Lower lobe of right lung (tissue), 2 donors: ENCODE results near the gene FLG. TPM values are rescaled to one million over a fixed set of nuclear protein-coding genes. Genes with fewer than 3 reads are reported as not detected.

Source experiments
- ATAC-seq, 2 donors: fragments of 200-7000 bp; cut with Tn5 transposase; one replicate each; pipeline ENCODE4 v1.9.1; 2020 to 2022; ENCODE audit warnings: mild to moderate bottlenecking in 2 of 2, moderate library complexity in 2 of 2
- DNase-seq: peaks from one replicate; pipeline ENCODE4 v3.0.0-alpha.2; 2020
- H3K27ac ChIP-seq: fragments of 200-600 bp; one replicate; pipeline ENCODE4 v1.8.0; 2022
- H3K27me3 ChIP-seq: fragments of 200-600 bp; one replicate; pipeline ENCODE4 v1.8.0; 2022; ENCODE audit warnings: low read depth
- H3K36me3 ChIP-seq: fragments of 200-600 bp; one replicate; pipeline ENCODE4 v1.8.0; 2022; ENCODE audit warnings: mild to moderate bottlenecking
- H3K4me1 ChIP-seq: fragments of 200-600 bp; one replicate; pipeline ENCODE4 v1.8.0; 2022
- H3K4me3 ChIP-seq: fragments of 200-600 bp; one replicate; pipeline ENCODE4 v1.8.0; 2022; ENCODE audit warnings: mild to moderate bottlenecking
- H3K9me3 ChIP-seq: fragments of 200-600 bp; one replicate; pipeline ENCODE4 v1.8.0; 2022
- CTCF ChIP-seq: fragments of 200-600 bp; IDR thresholded peaks from one replicate; pipeline ENCODE4 v1.8.0; 2022; ENCODE audit warnings: antibody characterized with exemption, mild to moderate bottlenecking
- intact Hi-C: fragments of 100-400 bp; cut with DNase I; formaldehyde crosslinking; loops from one replicate; pipeline ENCODE4 v1.11.0; 2022
- long read RNA-seq: library from polyadenylated mRNA; unstranded; transcript quantifications from one replicate; pipeline ENCODE4 v2.0.0, GENCODE V29; 2021
- total RNA-seq: library from RNA; stranded (reverse); fragmentation: NEBNext Ultra II Directional; extraction: Animal tissue kit (Norgen Biotek cat#: 25700); gene quantifications from one replicate; pipeline ENCODE4 v1.2.1, GENCODE V29; 2021
- donor health status: DM: no; HTN: yes; CAD: no; lungs with severe emphysema.

Gene FLG
- not detected for total RNA-seq
- long read RNA-seq: 0 reads

DNA sequence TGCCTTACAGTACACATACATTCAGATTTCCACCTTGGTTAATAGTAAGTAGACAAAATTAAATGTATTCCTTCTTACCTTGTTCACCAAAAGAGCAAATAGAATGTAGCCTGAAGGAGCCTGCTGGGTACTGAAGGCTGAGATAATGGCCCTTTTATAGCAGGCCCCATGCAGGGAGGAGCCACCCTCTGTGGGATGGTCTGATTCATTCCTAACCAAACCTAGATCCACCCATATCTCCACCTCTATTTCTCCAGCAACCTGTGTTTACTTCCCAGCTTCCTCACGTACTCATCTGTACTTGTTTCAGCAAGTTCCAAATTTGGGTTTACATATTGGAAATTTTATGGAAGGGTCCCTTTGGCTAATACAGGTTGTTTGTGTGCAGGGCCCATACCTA, at the start of gene FLG:
TSS of gene FLG (minus strand) at position 129 of the 400 bp plus-strand sequence. CDS start 9,783 bp downstream, outside the sequence.
- Histone ChIP-seq H3K27ac (no peak within 1 kb of the TSS), H3K4me1 (no peaks in the 10 kb centered on the region), H3K36me3 (no peaks in the 10 kb centered on the region), H3K27me3 (no peaks in the 10 kb centered on the region), H3K4me3 (no peak within 1 kb of the TSS), H3K9me3 (no peaks in the 10 kb centered on the region)
- no peak for DNase-seq
- intact Hi-C loops: no loop called here
- no peak for ATAC-seq
- no peak for TF ChIP-seq CTCF

DNA sequence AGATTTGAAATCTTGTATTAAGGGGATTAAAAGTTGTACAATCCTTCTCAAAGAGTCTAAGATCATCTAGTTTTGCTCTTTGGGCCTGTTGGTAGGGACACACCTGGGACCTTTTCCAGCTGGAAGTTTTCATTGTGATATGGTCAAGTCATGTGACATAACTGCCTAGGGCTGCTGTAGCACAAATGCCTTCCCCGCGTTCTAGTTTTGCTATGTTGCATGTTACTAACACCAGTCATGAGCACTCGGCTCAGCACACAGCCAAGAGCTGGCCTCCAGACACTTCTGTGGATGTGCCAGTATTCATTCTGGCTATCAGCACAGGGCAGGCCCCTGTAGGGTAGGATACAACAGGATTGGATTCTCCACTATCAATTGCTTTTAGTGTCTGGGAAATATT, 49.4 kb upstream of the FLG start:
- H3K4me1 ChIP-seq: no peaks in the 10 kb centered on the region
- TF ChIP-seq CTCF: no peak
- ATAC-seq: no peak
- peaks cover 4% of the 10 kb centered on the region for H3K9me3 ChIP-seq
- no peaks in the 10 kb centered on the region for H3K36me3 ChIP-seq
- no peaks in the 10 kb centered on the region for H3K27me3 ChIP-seq
- no peak overlapping the region for H3K27ac ChIP-seq
- DNase-seq: no peak
- no peak overlapping the region for H3K4me3 ChIP-seq
- intact Hi-C loops: no loop called here

- intact Hi-C loops: no loop called here
- H3K27ac ChIP-seq: no peak overlapping the region
- TF ChIP-seq CTCF: no peak
These were observed 47.6 kb upstream of the FLG start for GRCh38 chr1:152372672-152373071.

DNA sequence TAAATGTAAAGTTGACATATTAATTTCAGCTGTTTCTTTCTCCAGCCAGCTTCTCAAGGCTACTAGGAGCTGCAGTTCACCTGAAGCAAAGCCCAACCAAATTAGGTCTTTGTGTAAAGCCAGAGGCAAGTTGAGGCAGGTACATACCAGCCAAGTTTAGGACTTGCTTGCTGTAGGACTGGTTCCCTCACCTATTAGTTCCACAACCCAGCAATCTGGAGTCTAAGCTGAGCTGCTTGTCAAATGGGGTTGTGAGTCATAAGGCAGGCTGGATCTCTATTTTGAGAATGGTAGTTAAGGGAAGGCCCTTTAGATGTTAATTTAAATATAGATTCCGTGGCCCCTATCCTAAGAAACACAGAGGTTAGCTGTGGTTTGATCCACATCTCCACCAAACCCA, 42.4 kb upstream of the FLG start:
- no peaks in the 10 kb centered on the region for H3K4me1 ChIP-seq
- H3K27ac ChIP-seq: no peak overlapping the region
- peaks cover 11% of the 10 kb centered on the region for H3K9me3 ChIP-seq
- no peaks in the 10 kb centered on the region for H3K27me3 ChIP-seq
- ATAC-seq (no peak), DNase-seq (no peak)
- intact Hi-C loops: no loop called here
- no peaks in the 10 kb centered on the region for H3K36me3 ChIP-seq
- no peak overlapping the region for H3K4me3 ChIP-seq
- TF ChIP-seq CTCF: no peak

More at GRCh38 chr1:152372672-152373071, 47.6 kb upstream of the FLG start:
- H3K4me3 ChIP-seq: no peak overlapping the region
- H3K27me3 ChIP-seq: no peaks in the 10 kb centered on the region
- no peak for DNase-seq
- ATAC-seq: no peak
- no peaks in the 10 kb centered on the region for H3K4me1 ChIP-seq
- H3K36me3 ChIP-seq: no peaks in the 10 kb centered on the region
- peaks cover 11% of the 10 kb centered on the region for H3K9me3 ChIP-seq

- Histone ChIP-seq H3K27me3 (no peaks in the 10 kb centered on the region), H3K4me1 (no peaks in the 10 kb centered on the region), H3K4me3 (no peak within 1 kb of the TSS), H3K9me3 (no peaks in the 10 kb centered on the region), H3K27ac (no peak within 1 kb of the TSS), H3K36me3 (no peaks in the 10 kb centered on the region)
- intact Hi-C loops: no loop called here
- DNase-seq: no peak
- ATAC-seq: no peak
- TF ChIP-seq CTCF: no peak
These were observed 34.9 kb upstream of the FLG start, which contains the start of gene FLG2 for GRCh38 chr1:152359906-152360305. FLG2 (minus strand) TSS chr1:152360006; CDS start chr1:152358884, 1,122 bp downstream.

DNA sequence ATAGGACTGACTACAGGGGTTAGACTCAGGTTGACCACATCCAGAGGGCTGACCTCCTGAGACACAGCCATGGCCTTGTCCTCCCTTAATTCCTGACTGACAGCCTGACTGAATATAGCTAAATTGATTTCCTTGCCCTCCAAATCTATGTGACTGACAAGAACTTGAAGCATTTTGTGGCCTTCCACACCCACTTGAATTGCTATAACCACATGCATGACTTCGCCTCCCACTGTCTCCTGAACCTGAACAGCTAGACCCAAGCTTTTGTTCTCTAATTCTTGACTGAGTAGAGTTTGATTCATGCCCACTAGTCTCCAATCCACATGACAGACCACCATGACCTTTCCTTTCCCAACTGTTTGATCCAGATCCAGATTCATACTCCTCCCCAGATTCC, 31.7 kb upstream of the FLG start:
- Histone ChIP-seq H3K36me3 (no peaks in the 10 kb centered on the region), H3K4me1 (no peaks in the 10 kb centered on the region), H3K4me3 (no peak overlapping the region), H3K9me3 (no peaks in the 10 kb centered on the region), H3K27me3 (no peaks in the 10 kb centered on the region), H3K27ac (no peak overlapping the region)
- DNase-seq: no peak
- intact Hi-C loops: no loop called here
- TF ChIP-seq CTCF: no peak
- no peak for ATAC-seq
